ENCODE measurements around the gene SIAH3. TPM values are rescaled to one million over a fixed set of nuclear protein-coding genes. Genes with fewer than 3 reads are reported as not detected.

SIAH3 gene
- total RNA-seq, 2 experiments from 2014 or later = 0.08 to 0.12 TPM

- no peak overlapping the region for H3K4me3 Mint-ChIP-seq
These were observed 24.2 kb downstream of the SIAH3 start for GRCh38 chr13:45827318-45827717.

GRCh38 chr13:45826731-45827130, 24.8 kb downstream of the SIAH3 start:
- no peak for DNase-seq
- CTCF ChIA-PET = no interaction called here
- POLR2A ChIA-PET = interaction anchor here (0.6 kb wide), 1 partner anchor 432 kb away, joined by 4 read pairs; no protein-coding TSS in a partner anchor
- Mint-ChIP-seq H3K9me3 (no peaks in the 10 kb centered on the region), H3K4me1 (no peaks in the 10 kb centered on the region), H3K27ac (no peak overlapping the region), H3K27me3 (no peaks in the 10 kb centered on the region), H3K36me3 (ENCODE audit: low read depth) (no peaks in the 10 kb centered on the region), H3K4me3 (no peak overlapping the region)

More at GRCh38 chr13:45827318-45827717, 24.2 kb downstream of the SIAH3 start:
- Mint-ChIP-seq H3K9me3 (no peaks in the 10 kb centered on the region), H3K27ac (no peak overlapping the region), H3K27me3 (no peaks in the 10 kb centered on the region), H3K4me1 (no peaks in the 10 kb centered on the region), H3K36me3 (ENCODE audit: low read depth) (no peaks in the 10 kb centered on the region)
- POLR2A ChIA-PET = no interaction called here
- CTCF ChIA-PET = no interaction called here
- no peak for DNase-seq

- Mint-ChIP-seq H3K9me3 (no peaks in the 10 kb centered on the region), H3K27me3 (no peaks in the 10 kb centered on the region), H3K4me3 (no peak overlapping the region), H3K4me1 (no peaks in the 10 kb centered on the region), H3K36me3 (ENCODE audit: low read depth) (no peaks in the 10 kb centered on the region), H3K27ac (no peak overlapping the region)
- POLR2A ChIA-PET = no interaction called here
- DNase-seq = no peak
- CTCF ChIA-PET = interaction anchor here (1.4 kb wide), 1 partner anchor 16 kb away, joined by 3 read pairs; no protein-coding TSS in a partner anchor
These were observed 26.2 kb downstream of the SIAH3 start for GRCh38 chr13:45825387-45825650.

- ChIA-PET CTCF (no interaction called here), POLR2A (no interaction called here)
- H3K27ac Mint-ChIP-seq = no peak overlapping the region
These were observed 28.0 kb downstream of the SIAH3 start for GRCh38 chr13:45823583-45823982.

GRCh38 chr13:45821811-45822210, 29.7 kb downstream of the SIAH3 start:
- H3K36me3 Mint-ChIP-seq (ENCODE audit: low read depth) = no peaks in the 10 kb centered on the region
- ChIA-PET CTCF (interaction anchor here (0.9 kb wide), 1 partner anchor 9 kb away, joined by 3 read pairs; no protein-coding TSS in a partner anchor), POLR2A (no interaction called here)
- no peaks in the 10 kb centered on the region for H3K9me3 Mint-ChIP-seq
- no peak overlapping the region for H3K27ac Mint-ChIP-seq
- no peaks in the 10 kb centered on the region for H3K27me3 Mint-ChIP-seq
- H3K4me1 Mint-ChIP-seq = no peaks in the 10 kb centered on the region
- no peak overlapping the region for H3K4me3 Mint-ChIP-seq
- DNase-seq = no peak

More at GRCh38 chr13:45823583-45823982, 28.0 kb downstream of the SIAH3 start:
- Mint-ChIP-seq H3K9me3 (no peaks in the 10 kb centered on the region), H3K36me3 (ENCODE audit: low read depth) (no peaks in the 10 kb centered on the region), H3K4me3 (no peak overlapping the region), H3K27me3 (no peaks in the 10 kb centered on the region), H3K4me1 (no peaks in the 10 kb centered on the region)
- no peak for DNase-seq

GRCh38 chr13:45820106-45820838, 31.3 kb downstream of the SIAH3 start:
- ChIA-PET POLR2A (no interaction called here), CTCF (no interaction called here)
- Mint-ChIP-seq H3K36me3 (ENCODE audit: low read depth) (no peaks in the 10 kb centered on the region), H3K4me3 (no peak overlapping the region), H3K27me3 (no peaks in the 10 kb centered on the region), H3K9me3 (no peaks in the 10 kb centered on the region), H3K27ac (no peak overlapping the region), H3K4me1 (no peaks in the 10 kb centered on the region)
- no peak for DNase-seq

GRCh38 chr13:45817833-45818232, 33.7 kb downstream of the SIAH3 start:
- Mint-ChIP-seq H3K36me3 (ENCODE audit: low read depth) (no peaks in the 10 kb centered on the region), H3K4me3 (no peak overlapping the region), H3K27ac (no peak overlapping the region), H3K4me1 (no peaks in the 10 kb centered on the region), H3K27me3 (no peaks in the 10 kb centered on the region), H3K9me3 (no peaks in the 10 kb centered on the region)
- CTCF ChIA-PET = no interaction called here
- POLR2A ChIA-PET = no interaction called here
- DNase-seq = no peak

- H3K36me3 Mint-ChIP-seq (ENCODE audit: low read depth) = no peaks in the 10 kb centered on the region
- no peaks in the 10 kb centered on the region for H3K9me3 Mint-ChIP-seq
- DNase-seq = no peak
- ChIA-PET POLR2A (no interaction called here), CTCF (no interaction called here)
- H3K27ac Mint-ChIP-seq = no peak overlapping the region
- no peak overlapping the region for H3K4me3 Mint-ChIP-seq
- no peaks in the 10 kb centered on the region for H3K4me1 Mint-ChIP-seq
- no peaks in the 10 kb centered on the region for H3K27me3 Mint-ChIP-seq
These were observed 35.1 kb downstream of the SIAH3 start for GRCh38 chr13:45816427-45816826.

GRCh38 chr13:45812695-45813372, 38.7 kb downstream of the SIAH3 start:
- Mint-ChIP-seq H3K4me3 (no peak overlapping the region), H3K27me3 (no peaks in the 10 kb centered on the region)

GRCh38 chr13:45811891-45812694, 39.5 kb downstream of the SIAH3 start:
- no peaks in the 10 kb centered on the region for H3K9me3 Mint-ChIP-seq
- H3K4me3 Mint-ChIP-seq = no peak overlapping the region
- H3K36me3 Mint-ChIP-seq (ENCODE audit: low read depth) = no peaks in the 10 kb centered on the region
- H3K27me3 Mint-ChIP-seq = no peaks in the 10 kb centered on the region
- H3K4me1 Mint-ChIP-seq = peaks cover 5% of the 10 kb centered on the region
- DNase-seq = no peak
- ChIA-PET POLR2A (no interaction called here), CTCF (interaction anchor here (1.3 kb wide), 1 partner anchor 10 kb away, joined by 3 read pairs; no protein-coding TSS in a partner anchor)
- no peak overlapping the region for H3K27ac Mint-ChIP-seq

More at GRCh38 chr13:45812695-45813372, 38.7 kb downstream of the SIAH3 start:
- Mint-ChIP-seq H3K36me3 (ENCODE audit: low read depth) (no peaks in the 10 kb centered on the region), H3K4me1 (peaks cover 5% of the 10 kb centered on the region), H3K27ac (no peak overlapping the region), H3K9me3 (no peaks in the 10 kb centered on the region)
- DNase-seq = no peak
- ChIA-PET POLR2A (no interaction called here), CTCF (no interaction called here)

GRCh38 chr13:45809801-45810394, 41.7 kb downstream of the SIAH3 start:
- H3K4me3 Mint-ChIP-seq = no peak overlapping the region

GRCh38 chr13:45808925-45809324, 42.6 kb downstream of the SIAH3 start:
- POLR2A ChIA-PET = no interaction called here

More at GRCh38 chr13:45809801-45810394, 41.7 kb downstream of the SIAH3 start:
- POLR2A ChIA-PET = no interaction called here
- DNase-seq = peak; percentile 11
- H3K36me3 Mint-ChIP-seq (ENCODE audit: low read depth) = no peaks in the 10 kb centered on the region
- peaks cover 5% of the 10 kb centered on the region for H3K4me1 Mint-ChIP-seq
- H3K27ac Mint-ChIP-seq = peak overlapping the region; percentile 76
- no peaks in the 10 kb centered on the region for H3K9me3 Mint-ChIP-seq
- CTCF ChIA-PET = interaction anchor here (1.0 kb wide), 1 partner anchor 15 kb away, joined by 3 read pairs; no protein-coding TSS in a partner anchor
- H3K27me3 Mint-ChIP-seq = no peaks in the 10 kb centered on the region

More at GRCh38 chr13:45808925-45809324, 42.6 kb downstream of the SIAH3 start:
- Mint-ChIP-seq H3K27me3 (no peaks in the 10 kb centered on the region), H3K9me3 (no peaks in the 10 kb centered on the region), H3K4me3 (no peak overlapping the region), H3K4me1 (peaks cover 5% of the 10 kb centered on the region), H3K27ac (no peak overlapping the region), H3K36me3 (ENCODE audit: low read depth) (no peaks in the 10 kb centered on the region)
- no peak for DNase-seq
- CTCF ChIA-PET = interaction anchor here (1.0 kb wide), 1 partner anchor 16 kb away, joined by 3 read pairs; no protein-coding TSS in a partner anchor
